Hepatocyte (in vitro differentiated cells): ENCODE measurements around the gene RAET1E.

Experiments
- CTCF ChIP-seq: fragments of 200-600 bp; sonication (generic); IDR thresholded peaks from 2 replicates; pipeline ENCODE4 v1.5.1; 2016; ENCODE audit warnings: antibody characterized with exemption, mild to moderate bottlenecking; ENCODE audit not compliant: poor library complexity
- EZH2 ChIP-seq: fragments of 200-600 bp; sonication (generic); IDR thresholded peaks from 2 replicates; pipeline ENCODE4 v1.6.1; 2016; ENCODE audit warnings: antibody characterized with exemption, mild to moderate bottlenecking, borderline replicate concordance
- EZH2phosphoT487 ChIP-seq: fragments of 200-600 bp; sonication (generic); IDR thresholded peaks from one replicate; pipeline ENCODE4 v1.6.1; 2018; ENCODE audit warnings: antibody characterized with exemption, mild to moderate bottlenecking, low read depth, moderate library complexity; ENCODE audit not compliant: unreplicated experiment, severe bottlenecking

- TF ChIP-seq CTCF (no peak), EZH2phosphoT487 (no peak), EZH2 (no peak)
Measured at GRCh38 chr6:149900620-149901443, 2.9 kb upstream of the RAET1E start.
